H9 (cell line): ENCODE data around the gene DES. TPM values are rescaled to one million over a fixed set of nuclear protein-coding genes. Genes with fewer than 3 reads are reported as not detected.

Source experiments
- DNase-seq: peaks from one replicate; pipeline ENCODE4 v3.0.0-alpha.2; 2017
- H2AFZ ChIP-seq: one replicate; pipeline ENCODE4 v1.6.1; 2013; ENCODE audit warnings: mild to moderate bottlenecking, low read length, control low read depth, moderate library complexity
- H2AK5ac ChIP-seq: 2 replicates; pipeline ENCODE4 v1.6.1; 2013; ENCODE audit warnings: low read length, control low read depth, mixed read lengths; ENCODE audit not compliant: insufficient read length
- H2BK120ac ChIP-seq: one replicate; pipeline ENCODE4 v1.6.1; 2013; ENCODE audit warnings: low read depth, mild to moderate bottlenecking, low read length, control low read depth, inconsistent platforms; ENCODE audit not compliant: poor library complexity, severe bottlenecking
- H2BK12ac ChIP-seq: 2 replicates; pipeline ENCODE4 v1.6.1; 2013; ENCODE audit warnings: low read length, control low read depth, mixed read lengths, low read depth; ENCODE audit not compliant: insufficient read length
- H2BK15ac ChIP-seq: 2 replicates; pipeline ENCODE4 v1.6.1; 2013; ENCODE audit warnings: low read depth, low read length, control low read depth
- H2BK20ac ChIP-seq: one replicate; pipeline ENCODE4 v1.6.1; 2013; ENCODE audit warnings: low read depth, mild to moderate bottlenecking, low read length, control low read depth, inconsistent platforms; ENCODE audit not compliant: poor library complexity, severe bottlenecking
- H2BK5ac ChIP-seq: 2 replicates; pipeline ENCODE4 v1.6.1; 2013; ENCODE audit warnings: low read length, control low read depth, mixed read lengths; ENCODE audit not compliant: insufficient read length
- H3K14ac ChIP-seq: 2 replicates; pipeline ENCODE4 v1.6.1; 2013; ENCODE audit warnings: low read length, control low read depth; ENCODE audit not compliant: insufficient read depth
- H3K18ac ChIP-seq: 2 replicates; pipeline ENCODE4 v1.6.1; 2013; ENCODE audit warnings: low read depth, mild to moderate bottlenecking, mixed read lengths, low read length, control low read depth; ENCODE audit not compliant: insufficient read length
- H3K23ac ChIP-seq: 2 replicates; pipeline ENCODE4 v1.6.1; 2013; ENCODE audit warnings: low read length, control low read depth, mixed read lengths, low read depth; ENCODE audit not compliant: insufficient read length
- H3K23me2 ChIP-seq: 2 replicates; pipeline ENCODE4 v1.6.1; 2013; ENCODE audit warnings: low read depth, mild to moderate bottlenecking, mixed read lengths, low read length, control low read depth; ENCODE audit not compliant: insufficient read length, poor library complexity, severe bottlenecking
- H3K27ac ChIP-seq: 2 replicates; pipeline ENCODE4 v1.5.1; 2013; ENCODE audit warnings: low read length, control low read depth, mixed read lengths, low read depth; ENCODE audit not compliant: insufficient read length
- H3K27me3 ChIP-seq: 2 replicates; pipeline ENCODE4 v1.6.1; 2013; ENCODE audit warnings: low read length, control low read depth, inconsistent platforms; ENCODE audit not compliant: insufficient read depth
- H3K4ac ChIP-seq: 2 replicates; pipeline ENCODE4 v1.6.1; 2013; ENCODE audit warnings: low read depth, mild to moderate bottlenecking, control low read depth, inconsistent platforms, low read length, moderate library complexity
- H3K4me1 ChIP-seq: 2 replicates; pipeline ENCODE4 v1.6.1; 2013; ENCODE audit warnings: low read length, control low read depth, inconsistent platforms; ENCODE audit not compliant: insufficient read depth
- H3K4me2 ChIP-seq: 2 replicates; pipeline ENCODE4 v1.6.1; 2013; ENCODE audit warnings: low read length, control low read depth, mixed read lengths; ENCODE audit not compliant: insufficient read length, insufficient read depth
- H3K56ac ChIP-seq: 2 replicates; pipeline ENCODE4 v1.6.1; 2013; ENCODE audit warnings: low read depth, mild to moderate bottlenecking, mixed read lengths, low read length, control low read depth; ENCODE audit not compliant: insufficient read length
- H3K79me1 ChIP-seq: 2 replicates; pipeline ENCODE4 v1.6.1; 2013; ENCODE audit warnings: low read depth, mild to moderate bottlenecking, moderate library complexity, low read length, control low read depth, inconsistent platforms; ENCODE audit not compliant: insufficient read depth, poor library complexity, severe bottlenecking
- H3K79me2 ChIP-seq: 2 replicates; pipeline ENCODE4 v1.6.1; 2013; ENCODE audit warnings: low read length, control low read depth, inconsistent platforms; ENCODE audit not compliant: insufficient read depth
- H3K9ac ChIP-seq: 2 replicates; pipeline ENCODE4 v1.6.1; 2013; ENCODE audit warnings: low read length, control low read depth, mixed read lengths; ENCODE audit not compliant: insufficient read length; ENCODE audit errors: extremely low read depth
- H3K9me3 ChIP-seq: one replicate; pipeline ENCODE4 v1.6.1; 2013; ENCODE audit warnings: low read depth, low read length, inconsistent platforms; ENCODE audit not compliant: control insufficient read depth
- H3T11ph ChIP-seq: one replicate; pipeline ENCODE4 v1.6.1; 2013; ENCODE audit warnings: mild to moderate bottlenecking, low read length, control low read depth, inconsistent platforms
- H4K20me1 ChIP-seq: one replicate; pipeline ENCODE4 v1.6.1; 2013; ENCODE audit not compliant: control insufficient read depth, insufficient read length, insufficient read depth
- H4K5ac ChIP-seq: 2 replicates; pipeline ENCODE4 v1.6.1; 2013; ENCODE audit warnings: low read depth, mild to moderate bottlenecking, mixed read lengths, low read length, control low read depth; ENCODE audit not compliant: insufficient read length
- H4K8ac ChIP-seq: replicated peaks from 2 replicates; pipeline ENCODE4 v1.6.1; 2013; ENCODE audit warnings: low read length, control low read depth, mixed read lengths, low read depth; ENCODE audit not compliant: insufficient read length
- H4K91ac ChIP-seq: 2 replicates; pipeline ENCODE4 v1.6.1; 2013; ENCODE audit warnings: low read depth, mild to moderate bottlenecking, moderate library complexity, mixed read lengths, low read length, control low read depth; ENCODE audit not compliant: insufficient read length
- H3K27ac Mint-ChIP-seq, 3 experiments: 2 replicates in 2 of 3; 3 replicates in 1 of 3; pipeline ENCODE4 v1.8.0; 2020 to 2021; ENCODE audit warnings: mixed read lengths in 3 of 3, mild to moderate bottlenecking in 1 of 3, moderate library complexity in 1 of 3
- H3K27me3 Mint-ChIP-seq: 2 replicates; pipeline ENCODE4 v1.8.0; 2021; ENCODE audit warnings: low read depth, mild to moderate bottlenecking, moderate library complexity, mixed read lengths
- H3K36me3 Mint-ChIP-seq, 3 experiments: 2 replicates in 2 of 3; 3 replicates in 1 of 3; pipeline ENCODE4 v1.8.0; 2020 to 2021; ENCODE audit warnings: low read depth in 3 of 3, mixed read lengths in 3 of 3; ENCODE audit not compliant: insufficient read depth in 1 of 3
- H3K4me1 Mint-ChIP-seq, 2 experiments: 2 replicates each; pipeline ENCODE4 v1.8.0; 2020; ENCODE audit warnings: mixed read lengths in 2 of 2
- H3K4me3 Mint-ChIP-seq, 2 experiments: 2 replicates in 1 of 2; 3 replicates in 1 of 2; pipeline ENCODE4 v1.8.0; 2020 to 2021; ENCODE audit warnings: mild to moderate bottlenecking in 2 of 2, mixed read lengths in 2 of 2, moderate library complexity in 1 of 2
- H3K9me3 Mint-ChIP-seq, 2 experiments: 2 replicates in 1 of 2; 3 replicates in 1 of 2; pipeline ENCODE4 v1.8.0; 2020; ENCODE audit warnings: mild to moderate bottlenecking in 2 of 2, mixed read lengths in 2 of 2, moderate library complexity in 1 of 2
- WGBS: extraction: QIAGEN DNeasy Blood & Tissue Kit; methylation state at CpG from one replicate; pipeline ENCODE4 v1.1.7; 2013; ENCODE audit warnings: missing lambda C conversion rate, low lambda C conversion rate, mixed read lengths; ENCODE audit not compliant: insufficient read length; ENCODE audit errors: extremely low coverage; 5-methylcytosine and 5-hydroxymethylcytosine counted together
- total RNA-seq: library from RNA; stranded (reverse); gene quantifications from 2 replicates; pipeline ENCODE4 v1.2.1, GENCODE V29; 2021
- TF ChIP-seq, protein P1 (sequence below): fragments of 200-600 bp; sonication (generic); conservative IDR thresholded peaks from 3 replicates; pipeline ENCODE4 v1.8.0; 2021; ENCODE audit warnings: antibody characterized with exemption, mild to moderate bottlenecking

Gene DES
- total RNA-seq, 1 experiment from 2014 or later = 4.6 TPM

DNA sequence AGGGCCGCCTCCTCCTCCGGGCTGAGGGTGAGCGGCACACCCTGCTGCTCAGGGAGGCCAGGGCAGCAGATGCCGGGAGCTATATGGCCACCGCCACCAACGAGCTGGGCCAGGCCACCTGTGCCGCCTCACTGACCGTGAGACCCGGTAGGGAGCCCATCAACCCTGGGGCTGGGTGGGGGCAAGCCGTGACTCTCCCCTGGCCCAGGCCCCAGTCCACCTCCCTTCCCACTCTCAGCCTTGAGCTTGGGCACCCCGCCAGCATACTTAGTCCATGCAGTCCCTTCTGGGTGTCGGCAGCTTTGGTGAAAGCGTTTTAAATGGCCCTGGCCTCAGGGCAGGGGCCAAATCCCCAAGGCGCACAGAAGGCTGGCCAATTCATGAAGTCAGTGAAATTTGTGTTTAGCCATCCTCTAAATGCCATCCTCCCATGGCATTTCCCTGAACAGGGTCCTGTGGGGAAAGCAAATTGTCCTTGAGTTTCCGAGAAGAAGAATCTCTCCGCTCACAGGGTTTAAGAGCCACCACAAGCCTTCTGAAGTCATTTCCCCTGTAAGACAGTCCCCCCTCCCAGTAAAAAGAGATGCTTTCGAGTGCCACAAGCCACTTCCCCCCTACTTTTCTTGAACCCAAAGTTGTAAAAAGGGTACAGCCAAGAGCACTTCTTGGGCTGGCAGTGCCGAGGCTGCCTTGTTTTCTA, 33.6 kb downstream of the DES start:
- Histone ChIP-seq H3K79me1 (no peaks in the 10 kb centered on the region), H3K27me3 (no peaks in the 10 kb centered on the region; the same call in 1 of the 2 replicates), H3K79me2 (no peaks in the 10 kb centered on the region), H3K4ac (no peak overlapping the region), H3K9ac (no peak overlapping the region), H3T11ph (no peak overlapping the region), H3K27ac (no peak overlapping the region), H3K14ac (no peak overlapping the region), H3K56ac (no peak overlapping the region), H2BK12ac (no peak overlapping the region), H4K5ac (no peak overlapping the region), H3K9me3 (no peaks in the 10 kb centered on the region), H2AK5ac (no peak overlapping the region), H4K20me1 (peaks cover 3% of the 10 kb centered on the region), H2AFZ (no peak overlapping the region), H2BK5ac (no peak overlapping the region), H2BK20ac (no peak overlapping the region), H4K91ac (no peak overlapping the region), H3K18ac (no peak overlapping the region), H2BK120ac (no peak overlapping the region), H3K23ac (no peak overlapping the region), H3K4me1 (no peaks in the 10 kb centered on the region), H3K4me2 (no peak overlapping the region), H3K23me2 (peaks cover 4% of the 10 kb centered on the region), H2BK15ac (no peak overlapping the region), H4K8ac (no peak overlapping the region)
- Mint-ChIP-seq H3K27me3 (peaks cover 36% of the 10 kb centered on the region), H3K9me3 (no peaks in the 10 kb centered on the region), H3K4me3 (no peak overlapping the region), H3K4me1 (peaks cover 7 to 22% of the 10 kb centered on the region in 2 experiments; a peak in 3 of 4 replicates), H3K36me3 (peaks cover 5 to 9% (median 7%) of the 10 kb centered on the region in 3 experiments; a peak in 6 of 7 replicates), H3K27ac (peak overlapping the region in 1 of 3 experiments; percentile 72; a peak in 1 of 7 replicates)
- no peak for DNase-seq
- WGBS = no CpG with 5 or more reads among the region's 18 CpGs
- TF ChIP-seq, protein P1, sequence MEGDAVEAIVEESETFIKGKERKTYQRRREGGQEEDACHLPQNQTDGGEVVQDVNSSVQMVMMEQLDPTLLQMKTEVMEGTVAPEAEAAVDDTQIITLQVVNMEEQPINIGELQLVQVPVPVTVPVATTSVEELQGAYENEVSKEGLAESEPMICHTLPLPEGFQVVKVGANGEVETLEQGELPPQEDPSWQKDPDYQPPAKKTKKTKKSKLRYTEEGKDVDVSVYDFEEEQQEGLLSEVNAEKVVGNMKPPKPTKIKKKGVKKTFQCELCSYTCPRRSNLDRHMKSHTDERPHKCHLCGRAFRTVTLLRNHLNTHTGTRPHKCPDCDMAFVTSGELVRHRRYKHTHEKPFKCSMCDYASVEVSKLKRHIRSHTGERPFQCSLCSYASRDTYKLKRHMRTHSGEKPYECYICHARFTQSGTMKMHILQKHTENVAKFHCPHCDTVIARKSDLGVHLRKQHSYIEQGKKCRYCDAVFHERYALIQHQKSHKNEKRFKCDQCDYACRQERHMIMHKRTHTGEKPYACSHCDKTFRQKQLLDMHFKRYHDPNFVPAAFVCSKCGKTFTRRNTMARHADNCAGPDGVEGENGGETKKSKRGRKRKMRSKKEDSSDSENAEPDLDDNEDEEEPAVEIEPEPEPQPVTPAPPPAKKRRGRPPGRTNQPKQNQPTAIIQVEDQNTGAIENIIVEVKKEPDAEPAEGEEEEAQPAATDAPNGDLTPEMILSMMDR = no peak
